NCI-H345 (cell line): ENCODE results near the gene RBM19.

Source experiments
- DNase-seq: peaks from one replicate; lab custom pipeline; 2025; lab: John Stamatoyannopoulos, UW

The RBM19 gene

DNA sequence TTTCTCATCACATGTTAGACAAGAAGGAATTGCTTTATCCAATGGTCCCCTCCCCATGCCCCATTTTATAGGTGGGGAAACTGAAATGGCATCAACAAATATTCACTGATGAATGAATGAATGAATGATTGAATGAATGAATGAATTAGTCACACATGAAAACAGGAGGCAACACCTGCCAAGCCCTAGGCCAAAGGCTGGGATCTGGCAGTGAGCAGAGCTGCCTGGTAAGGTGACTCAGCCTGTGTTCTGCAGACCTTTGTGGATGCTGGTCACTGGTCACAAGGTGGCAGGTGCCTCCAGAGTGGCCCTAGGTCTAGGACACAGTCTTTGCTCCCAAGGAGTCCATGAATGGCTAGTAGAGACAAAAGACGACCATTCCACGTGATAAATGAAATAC is 188.4 kb downstream of the RBM19 start:
- no peak for DNase-seq

DNA sequence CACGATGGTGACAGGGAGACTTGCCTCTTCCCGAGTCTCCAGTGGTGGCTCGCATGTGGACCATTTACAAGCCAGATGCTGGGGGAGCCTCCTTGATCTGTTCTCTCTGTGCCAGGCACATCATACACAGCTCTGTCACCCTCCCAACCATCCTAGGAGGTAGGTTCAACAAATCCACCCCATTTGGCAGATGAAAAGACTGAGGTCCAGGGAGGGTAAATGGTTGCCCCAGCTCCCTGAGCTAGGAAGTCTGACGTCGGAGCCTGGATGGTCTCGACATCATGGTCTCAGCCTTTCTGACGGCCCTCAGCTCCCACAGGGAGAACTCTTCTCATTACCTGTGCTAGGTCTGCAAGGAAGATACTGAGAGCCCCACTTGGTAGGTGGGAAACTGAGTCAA is 189.6 kb downstream of the RBM19 start:
- no peak for DNase-seq

DNA sequence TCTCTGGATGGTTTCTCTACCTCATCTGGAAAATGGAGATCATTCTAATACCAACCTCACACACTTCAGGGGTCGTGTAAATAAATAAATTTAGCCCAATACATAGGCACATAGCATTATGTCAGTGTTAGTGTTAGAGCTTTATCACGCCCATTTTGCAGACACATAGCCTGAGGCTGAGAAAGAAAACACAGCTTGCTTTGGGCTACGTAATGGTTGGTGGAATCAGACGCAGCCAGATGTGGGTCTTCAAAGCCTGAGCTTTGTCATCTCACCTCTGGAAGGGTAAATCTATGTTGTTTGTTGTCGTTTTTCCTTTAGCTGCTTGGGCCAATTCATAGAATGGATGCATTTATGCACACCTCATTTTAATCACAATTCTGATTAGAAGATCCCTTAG is 191.6 kb downstream of the RBM19 start:
- no peak for DNase-seq

DNA sequence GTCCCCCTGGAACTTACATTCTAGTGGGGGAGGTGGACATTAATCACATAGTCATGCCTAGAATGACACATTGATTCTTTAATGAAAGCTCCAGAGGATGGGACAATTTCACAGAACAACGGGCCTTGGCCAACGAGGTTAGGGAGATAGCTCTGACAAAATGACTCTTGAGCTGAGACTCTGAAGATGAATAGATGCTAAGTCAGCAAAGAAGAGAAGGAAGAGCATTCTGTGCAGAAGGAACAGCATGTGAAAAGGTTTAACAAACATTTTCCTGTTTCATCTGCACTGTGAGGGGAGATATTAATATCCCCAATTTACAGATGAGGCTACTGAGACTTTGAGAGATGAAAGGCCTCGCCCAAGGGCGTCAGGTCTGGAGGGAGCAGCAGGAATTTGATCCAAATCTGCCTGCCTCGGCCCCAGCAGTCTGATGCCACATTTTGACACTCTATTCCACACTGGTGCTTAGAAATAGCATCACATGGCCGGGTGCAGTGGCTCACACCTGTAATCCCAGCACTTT is 193.6 kb downstream of the RBM19 start:
- DNase-seq, result no peak

DNA sequence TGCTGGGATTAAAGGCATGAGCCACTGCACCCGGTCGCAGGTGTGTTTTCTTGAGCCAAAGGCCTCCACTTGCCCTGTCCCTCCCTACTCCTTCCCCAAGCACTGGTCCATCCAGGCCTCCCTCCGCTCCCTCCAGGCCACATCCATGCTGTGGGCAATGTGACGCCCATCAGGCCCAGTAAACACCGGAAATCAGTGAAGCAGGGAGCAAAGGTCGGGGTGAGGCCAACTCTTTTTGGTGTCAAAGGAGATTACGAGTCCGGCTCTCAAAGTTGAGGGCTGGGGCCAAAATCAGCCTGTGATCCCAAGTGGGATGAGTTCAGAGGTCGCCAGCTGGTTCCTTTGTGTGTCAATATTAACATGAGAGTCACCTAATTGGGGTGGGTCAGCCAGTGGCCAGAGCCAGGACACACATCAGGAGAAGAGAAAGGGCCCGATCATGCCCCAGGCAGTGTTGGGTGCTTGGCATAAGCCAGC is 195.7 kb downstream of the RBM19 start:
- no peak for DNase-seq

DNA sequence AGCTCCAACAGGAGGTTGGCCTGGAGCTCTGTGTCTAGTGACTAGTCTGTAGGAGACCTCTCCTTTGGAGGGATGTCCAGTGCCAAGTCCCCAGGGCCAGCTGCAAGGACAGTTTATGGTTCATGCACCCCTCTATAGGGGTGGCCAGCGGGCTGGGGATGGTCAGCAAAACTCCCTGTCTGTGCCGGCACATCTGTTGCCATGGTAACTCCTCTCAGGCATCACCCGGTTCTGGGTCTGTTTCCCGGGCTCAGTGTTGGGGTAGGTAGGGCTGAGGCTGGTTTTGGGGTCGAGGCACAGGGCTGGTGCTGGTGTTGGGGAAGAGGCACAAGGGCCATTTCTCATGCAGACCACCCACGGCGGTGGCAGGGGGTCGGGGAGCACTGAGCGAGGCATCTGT is 196.8 kb downstream of the RBM19 start:
- DNase-seq, result no peak

DNA sequence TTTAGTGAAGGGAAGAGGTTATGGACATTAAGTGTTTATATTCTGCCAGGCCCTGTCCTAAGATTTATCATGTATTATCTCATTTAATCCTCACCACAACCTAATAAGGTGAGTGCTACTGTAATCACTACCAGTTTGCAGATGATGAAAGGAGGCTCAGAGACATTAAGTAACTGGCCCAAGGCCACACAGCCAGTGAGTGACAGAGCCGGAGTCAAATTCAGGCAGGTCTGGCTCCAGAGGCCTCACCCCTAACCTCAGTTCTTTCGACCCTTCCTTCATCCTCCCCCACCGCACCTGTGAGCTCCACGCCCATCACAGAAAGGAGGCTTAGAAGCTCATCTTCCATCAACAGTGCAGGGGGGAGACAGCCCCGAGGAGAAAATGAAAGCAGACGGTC is 197.3 kb downstream of the RBM19 start:
- no peak for DNase-seq

DNA sequence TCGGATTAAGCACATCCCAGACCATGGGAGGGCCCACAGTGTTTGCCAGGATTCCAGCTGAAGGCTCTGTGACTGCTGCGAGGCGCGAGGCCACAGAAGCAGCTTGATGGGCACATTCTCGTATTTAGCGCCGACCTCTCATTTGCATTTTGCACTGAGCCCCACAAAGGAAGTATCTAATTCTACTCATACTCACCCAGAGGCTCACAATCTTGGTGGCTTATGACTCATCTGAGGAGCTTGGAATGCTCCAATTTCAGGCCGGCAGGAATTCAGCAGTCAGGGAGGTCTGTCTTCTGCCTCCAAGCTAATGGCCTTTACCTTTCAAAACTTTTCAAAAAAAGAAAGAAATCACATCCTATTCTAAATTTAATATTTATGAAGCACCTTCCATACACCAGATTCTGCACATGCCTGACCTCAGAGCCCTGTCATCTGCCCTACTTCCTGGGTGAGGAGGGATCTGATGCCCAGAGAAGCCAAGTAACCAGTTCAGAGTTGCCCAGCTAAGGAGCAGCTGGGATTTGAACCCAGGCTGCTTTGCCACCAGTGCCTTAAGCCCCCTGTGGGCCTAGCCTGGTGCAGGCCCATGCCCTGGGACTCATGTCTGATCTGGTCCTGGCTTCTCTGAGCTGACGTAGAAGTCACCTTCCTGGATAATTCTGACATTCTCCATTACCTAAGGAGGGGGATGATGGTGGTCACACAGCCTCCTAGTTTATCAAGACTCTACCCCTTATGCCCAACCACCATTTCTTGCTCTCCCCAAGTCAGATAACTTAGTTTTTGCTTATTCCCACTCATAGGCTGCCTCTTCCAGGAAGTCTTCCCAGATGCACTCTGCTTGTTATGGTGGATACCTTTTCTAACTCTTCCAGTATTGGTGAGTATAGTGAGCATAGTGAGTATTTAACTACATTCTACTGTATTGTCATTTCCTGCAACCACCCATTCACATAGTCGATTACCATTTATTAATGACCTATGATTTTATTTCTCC is 198.9 kb downstream of the RBM19 start:
- no peak for DNase-seq
